Rectal smooth muscle tissue (tissue), 1 donor: Measurements from ENCODE around the gene IGF1R.

Source experiments
- H3K27ac ChIP-seq: one replicate; pipeline ENCODE4 v1.7.0; 2013; ENCODE audit warnings: low read depth, low read length, inconsistent platforms
- H3K27me3 ChIP-seq: one replicate; pipeline ENCODE4 v1.7.0; 2013; ENCODE audit warnings: low read length; ENCODE audit not compliant: control insufficient read depth, insufficient read depth
- H3K36me3 ChIP-seq: one replicate; pipeline ENCODE4 v1.7.0; 2013; ENCODE audit warnings: low read length; ENCODE audit not compliant: control insufficient read depth, insufficient read depth
- H3K4me1 ChIP-seq: one replicate; pipeline ENCODE4 v1.7.0; 2013; ENCODE audit warnings: low read length; ENCODE audit not compliant: control insufficient read depth, insufficient read depth
- H3K4me3 ChIP-seq: one replicate; pipeline ENCODE4 v1.7.0; 2013; ENCODE audit warnings: low read length
- H3K9ac ChIP-seq: one replicate; pipeline ENCODE4 v1.7.0; 2013; ENCODE audit warnings: low read length

Gene IGF1R

DNA sequence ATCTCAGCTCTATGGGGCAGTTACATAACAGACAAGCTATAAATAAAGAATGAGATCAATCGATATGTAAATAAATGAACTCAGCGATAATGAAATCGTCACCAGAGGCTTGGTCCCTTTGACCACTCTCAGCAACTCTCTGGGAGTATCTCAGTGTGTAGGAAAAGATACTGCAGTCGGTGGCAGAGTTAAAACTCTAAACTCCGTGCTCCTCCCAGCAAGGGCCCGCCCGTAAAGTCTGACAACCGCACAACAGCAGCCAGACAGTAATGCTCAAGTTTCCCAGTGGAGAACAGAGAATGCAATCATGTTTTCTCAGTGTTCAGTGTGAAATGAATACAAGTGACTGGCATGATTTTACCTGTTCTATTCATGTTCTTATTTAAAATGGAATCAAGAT is 28.3 kb upstream of the IGF1R start:
- Histone ChIP-seq H3K4me3 (no peak overlapping the region), H3K27ac (no peak overlapping the region), H3K27me3 (no peaks in the 10 kb centered on the region), H3K4me1 (no peaks in the 10 kb centered on the region), H3K36me3 (no peaks in the 10 kb centered on the region), H3K9ac (no peak overlapping the region)

DNA sequence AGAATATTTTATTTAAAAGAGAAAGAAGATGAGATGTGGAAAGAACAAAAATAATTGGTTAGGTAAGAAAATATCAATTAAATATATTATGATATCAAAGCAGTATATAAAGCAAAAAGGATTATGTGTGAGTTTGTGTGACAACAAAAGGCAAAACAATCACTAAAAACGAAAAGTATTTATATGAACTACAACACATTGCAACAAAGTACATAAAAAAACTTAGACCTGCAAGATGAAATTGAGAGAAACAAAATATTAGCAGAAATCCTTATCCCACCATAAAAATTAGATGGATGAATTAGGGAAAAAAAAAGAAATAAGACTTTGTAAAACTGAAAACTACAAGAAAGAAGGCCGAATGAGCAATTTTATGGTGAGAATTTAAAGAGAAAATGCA is 27.3 kb upstream of the IGF1R start:
- Histone ChIP-seq H3K36me3 (no peaks in the 10 kb centered on the region), H3K27ac (no peak overlapping the region), H3K9ac (no peak overlapping the region), H3K4me3 (no peak overlapping the region), H3K27me3 (no peaks in the 10 kb centered on the region), H3K4me1 (no peaks in the 10 kb centered on the region)

DNA sequence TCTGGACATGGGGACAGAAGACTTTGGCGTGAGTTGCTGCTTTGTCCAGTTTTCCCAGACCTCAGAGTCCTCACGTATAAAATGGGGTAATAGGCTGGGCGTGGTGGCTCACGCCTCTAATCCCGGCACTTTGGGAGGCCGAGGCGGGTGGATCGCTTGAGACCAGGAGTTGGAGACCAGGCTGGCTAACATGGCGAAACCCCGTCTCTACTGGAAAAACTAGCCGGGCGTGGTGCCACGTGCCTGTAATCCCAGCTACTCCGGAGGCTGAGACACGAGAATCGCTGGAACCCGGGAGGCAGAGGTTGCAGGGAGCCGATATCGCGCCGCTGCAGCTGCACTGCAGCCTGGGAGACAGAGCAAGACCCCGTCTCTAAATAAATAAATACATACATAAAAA is 22.7 kb upstream of the IGF1R start:
- no peaks in the 10 kb centered on the region for H3K36me3 ChIP-seq
- H3K27me3 ChIP-seq = no peaks in the 10 kb centered on the region
- H3K4me1 ChIP-seq = no peaks in the 10 kb centered on the region
- no peak overlapping the region for H3K4me3 ChIP-seq
- no peak overlapping the region for H3K9ac ChIP-seq
- no peak overlapping the region for H3K27ac ChIP-seq

DNA sequence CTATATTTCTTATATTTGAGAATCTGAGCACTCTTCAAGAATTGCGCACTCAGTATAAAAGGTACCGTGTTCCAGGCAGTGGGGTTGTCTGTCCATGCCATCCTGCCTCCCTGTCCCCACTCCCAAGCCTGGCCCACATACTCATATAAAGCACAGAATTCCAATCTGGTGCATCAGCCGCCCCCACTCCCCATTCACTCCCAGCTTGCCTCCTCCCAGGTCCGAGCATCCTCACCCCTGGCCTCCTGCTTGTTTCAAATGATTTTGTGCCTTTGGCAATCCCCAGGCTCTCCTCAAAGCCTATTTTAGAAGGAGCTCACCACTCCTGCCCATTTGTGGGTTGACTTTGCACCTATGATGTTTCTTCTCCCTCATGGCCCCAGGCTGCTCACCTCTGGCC is 22.2 kb upstream of the IGF1R start:
- no peak overlapping the region for H3K9ac ChIP-seq
- H3K4me3 ChIP-seq = no peak overlapping the region
- no peak overlapping the region for H3K27ac ChIP-seq
- no peaks in the 10 kb centered on the region for H3K27me3 ChIP-seq
- no peaks in the 10 kb centered on the region for H3K36me3 ChIP-seq
- no peaks in the 10 kb centered on the region for H3K4me1 ChIP-seq

DNA sequence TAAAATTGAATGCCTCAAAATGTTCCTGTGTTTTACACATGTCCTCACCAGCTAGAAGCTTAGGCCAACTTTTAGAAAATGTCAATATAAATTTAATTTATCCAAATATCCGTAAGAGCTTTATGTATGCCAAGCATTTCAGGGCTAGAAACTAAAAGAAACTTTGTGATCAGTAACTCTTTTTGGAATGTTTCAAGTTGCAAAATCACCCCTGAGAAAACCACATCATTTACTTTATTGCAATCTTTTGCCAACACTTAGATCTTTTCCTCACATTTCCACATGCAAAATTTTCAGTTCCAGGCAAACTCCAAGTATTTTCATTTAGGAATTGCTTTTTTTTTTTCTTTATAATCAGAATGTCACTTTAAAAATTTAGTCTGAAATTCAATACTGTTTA is 20.1 kb upstream of the IGF1R start:
- H3K36me3 ChIP-seq = no peaks in the 10 kb centered on the region
- no peaks in the 10 kb centered on the region for H3K27me3 ChIP-seq
- no peaks in the 10 kb centered on the region for H3K4me1 ChIP-seq
- no peak overlapping the region for H3K4me3 ChIP-seq
- H3K9ac ChIP-seq = no peak overlapping the region
- H3K27ac ChIP-seq = no peak overlapping the region

GRCh38 chr15:98635848-98636247 is 12.5 kb upstream of the IGF1R start:
- no peak overlapping the region for H3K27ac ChIP-seq
- H3K36me3 ChIP-seq = no peaks in the 10 kb centered on the region
- H3K27me3 ChIP-seq = no peaks in the 10 kb centered on the region
- no peak overlapping the region for H3K9ac ChIP-seq
- no peaks in the 10 kb centered on the region for H3K4me1 ChIP-seq
- H3K4me3 ChIP-seq = no peak overlapping the region

DNA sequence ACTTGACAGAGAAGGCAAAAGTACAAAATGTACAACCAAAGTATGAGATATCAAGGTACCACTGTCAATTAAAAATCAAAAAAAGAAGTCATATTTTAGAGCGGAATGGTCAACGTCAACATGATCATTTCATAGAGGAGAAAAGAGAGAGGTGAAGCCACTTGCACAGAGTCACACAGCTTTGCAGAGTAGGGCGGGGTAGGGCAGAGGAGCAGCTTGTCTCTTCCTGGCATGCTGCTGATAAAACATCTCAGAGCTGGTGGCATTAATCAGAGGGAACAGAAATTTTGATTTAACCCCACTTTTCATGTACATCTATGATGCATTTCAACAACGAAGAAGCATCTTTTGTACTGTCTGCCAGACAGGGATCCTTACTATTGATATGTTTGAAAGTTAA is 5.2 kb upstream of the IGF1R start:
- H3K4me3 ChIP-seq = no peak overlapping the region
- H3K4me1 ChIP-seq = peaks cover 2% of the 10 kb centered on the region
- no peak overlapping the region for H3K9ac ChIP-seq
- H3K36me3 ChIP-seq = no peaks in the 10 kb centered on the region
- H3K27me3 ChIP-seq = no peaks in the 10 kb centered on the region
- H3K27ac ChIP-seq = no peak overlapping the region

- no peaks in the 10 kb centered on the region for H3K36me3 ChIP-seq
- no peaks in the 10 kb centered on the region for H3K27me3 ChIP-seq
- H3K9ac ChIP-seq = no peak overlapping the region
- peak overlapping the region; percentile 72 for H3K27ac ChIP-seq
- peaks cover 2% of the 10 kb centered on the region for H3K4me1 ChIP-seq
- H3K4me3 ChIP-seq = peak overlapping the region; percentile 92
Observed at GRCh38 chr15:98646546-98647025, 1.8 kb upstream of the IGF1R start.

DNA sequence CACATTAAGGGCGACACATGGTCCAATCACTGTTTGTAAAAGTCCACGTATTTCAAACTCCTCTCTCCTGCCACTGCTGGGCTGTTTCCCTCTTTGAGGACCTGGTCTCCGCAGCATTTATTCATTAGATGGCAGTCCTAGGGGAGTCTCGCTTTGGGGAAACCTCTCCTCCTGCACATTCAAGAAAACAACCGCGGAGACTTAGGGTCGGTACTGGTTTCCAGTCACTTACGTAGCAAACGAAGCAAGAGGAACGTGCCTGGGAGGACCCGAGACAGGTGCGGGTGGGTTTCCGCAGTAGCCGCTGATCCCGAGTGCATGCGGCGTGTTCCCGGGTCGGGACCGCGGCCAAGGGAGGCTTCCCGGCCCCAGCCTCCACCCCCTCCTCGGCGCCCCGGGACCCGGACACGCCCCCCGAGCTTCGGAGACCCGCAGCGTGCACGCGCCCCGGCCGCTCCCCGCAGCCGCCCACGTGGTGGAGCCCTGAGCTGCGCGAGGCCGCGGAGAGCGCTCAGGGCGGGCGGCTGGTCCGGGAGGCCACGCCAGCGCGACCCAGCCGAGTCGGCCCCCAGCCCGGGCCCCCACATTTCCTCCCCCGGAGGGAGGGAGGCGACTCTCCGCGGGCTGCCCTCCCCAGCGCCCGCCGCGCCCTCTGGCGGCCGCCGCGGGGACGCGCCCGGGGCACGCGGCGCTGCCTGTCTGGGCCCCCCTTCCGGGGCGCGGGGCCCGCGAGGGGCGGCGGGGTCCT is 1.1 kb upstream of the IGF1R start:
- Histone ChIP-seq H3K36me3 (no peaks in the 10 kb centered on the region), H3K27ac (peak overlapping the region; percentile 80), H3K9ac (no peak overlapping the region), H3K4me3 (peak overlapping the region; percentile 92), H3K4me1 (peaks cover 7% of the 10 kb centered on the region), H3K27me3 (no peaks in the 10 kb centered on the region)

GRCh38 chr15:98648654-98649471 is 524 bp downstream of the IGF1R start:
- H3K9ac ChIP-seq = peak overlapping the region; percentile 49
- peak overlapping the region; percentile 90 for H3K4me3 ChIP-seq
- no peaks in the 10 kb centered on the region for H3K36me3 ChIP-seq
- H3K27me3 ChIP-seq = no peaks in the 10 kb centered on the region
- H3K4me1 ChIP-seq = peaks cover 13% of the 10 kb centered on the region
- H3K27ac ChIP-seq = peak overlapping the region; percentile 91

- peak overlapping the region; percentile 90 for H3K4me3 ChIP-seq
- H3K4me1 ChIP-seq = peaks cover 13% of the 10 kb centered on the region
- H3K36me3 ChIP-seq = no peaks in the 10 kb centered on the region
- H3K27me3 ChIP-seq = no peaks in the 10 kb centered on the region
- peak overlapping the region; percentile 56 for H3K9ac ChIP-seq
- peak overlapping the region; percentile 91 for H3K27ac ChIP-seq
Observed at GRCh38 chr15:98649472-98650416, 1.4 kb downstream of the IGF1R start.
